Posterior vena cava (tissue), 2 donors: ENCODE results near the gene OOSP3. TPM values are rescaled to one million over a fixed set of nuclear protein-coding genes. Genes with fewer than 3 reads are reported as not detected.
"Not testable (repeated sequence)": the region's sequence is repeated elsewhere in the genome, so short reads cannot be mapped to it uniquely, and the experiment has no call there.

Experiments
- DNase-seq: peaks from one replicate; pipeline ENCODE4 v3.0.0-alpha.2; 2020; ENCODE audit warnings: low spot score
- intact Hi-C, 2 donors: fragments of 100-400 bp; cut with DNase I; formaldehyde crosslinking; loops; one replicate each; pipeline versions ENCODE4 v1.14.1 to v1.14.2; 2022 to 2023
- total RNA-seq, 2 donors: library from RNA; stranded (reverse); fragmentation: NEBNext Ultra II Directional; extraction: Animal tissue kit (Norgen Biotek cat#: 25700); gene quantifications; one replicate each; pipeline ENCODE4 v1.2.1, GENCODE V29; 2021
- donor health status: DM: yes; HTN: yes; CAD: no.
- donor health status: DM: yes; HTN: yes; CAD: no.

Gene OOSP3
- total RNA-seq, 2 donors from 2014 or later: not detected

DNA sequence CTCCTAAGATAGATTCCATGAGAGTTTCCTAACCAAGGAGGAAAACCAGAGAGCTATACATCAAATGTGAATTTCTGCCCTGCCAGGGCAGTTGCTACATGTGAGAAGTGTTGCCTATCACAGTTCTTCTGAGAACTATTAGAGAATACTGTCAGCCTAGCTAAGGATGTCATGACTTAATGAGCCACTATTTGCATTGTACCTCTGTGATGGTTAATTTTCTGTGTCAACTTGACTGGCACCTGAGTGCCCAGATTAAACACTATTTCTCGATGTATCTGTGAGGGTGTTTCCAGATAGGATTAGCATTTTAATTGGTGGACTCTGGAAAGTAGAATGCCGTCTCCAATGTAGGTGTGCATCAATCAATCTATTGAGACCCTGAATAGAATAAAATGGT is 10.6 kb upstream of the OOSP3 start:
- intact Hi-C loops: no loop called here
- no peak for DNase-seq

DNA sequence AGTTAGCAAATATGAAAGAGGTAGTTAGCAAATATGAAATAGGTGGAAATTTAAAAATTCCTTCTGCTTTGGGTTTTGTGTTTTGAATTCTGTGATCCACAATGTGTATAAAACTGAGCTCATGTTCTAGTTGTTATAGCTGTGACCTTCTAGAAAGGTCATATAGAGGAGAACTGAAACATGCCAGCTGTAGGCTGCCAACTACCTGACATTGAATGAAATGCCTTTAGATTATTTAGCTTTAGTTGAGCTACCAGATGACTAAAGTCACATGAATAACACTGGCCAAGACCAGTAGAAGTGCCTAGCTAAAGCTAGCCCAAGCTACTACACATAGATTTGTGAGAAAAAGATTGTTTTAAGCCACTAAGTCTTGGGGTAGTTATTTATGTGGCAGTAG is 6.5 kb upstream of the OOSP3 start:
- DNase-seq: no peak
- intact Hi-C loops: no loop called here

DNA sequence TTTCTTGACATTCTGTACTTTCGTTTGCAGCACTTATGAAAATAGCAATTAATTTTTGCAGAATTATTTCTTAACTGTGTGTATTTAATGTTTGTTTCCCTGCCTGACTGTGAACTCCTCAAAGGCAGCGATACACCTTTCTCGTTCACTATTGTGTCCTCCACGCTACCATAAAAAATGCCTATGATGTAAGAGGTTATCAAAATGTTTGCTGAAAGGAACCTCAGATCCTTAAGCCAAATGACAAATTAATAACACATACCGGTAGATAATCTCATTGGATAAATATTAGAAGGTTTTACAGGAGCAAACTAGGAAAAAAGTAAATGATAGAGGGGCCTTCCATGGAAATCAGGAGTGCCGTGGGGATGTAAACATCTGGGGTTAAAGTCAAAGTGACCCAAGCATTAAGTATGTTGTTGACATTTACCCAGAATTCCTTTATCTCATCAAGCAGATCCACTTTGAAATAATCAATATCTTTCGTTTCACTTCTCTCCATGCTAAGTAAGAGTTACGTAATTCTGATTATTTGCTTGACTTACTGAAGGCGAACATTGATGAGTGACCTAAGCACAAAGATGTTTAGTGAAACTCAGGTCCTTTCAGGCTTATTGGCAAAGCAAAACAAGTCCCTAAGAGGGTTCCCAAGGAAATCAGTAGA is 2.6 kb upstream of the OOSP3 start:
- intact Hi-C loops: no loop called here
- DNase-seq: no peak

DNA sequence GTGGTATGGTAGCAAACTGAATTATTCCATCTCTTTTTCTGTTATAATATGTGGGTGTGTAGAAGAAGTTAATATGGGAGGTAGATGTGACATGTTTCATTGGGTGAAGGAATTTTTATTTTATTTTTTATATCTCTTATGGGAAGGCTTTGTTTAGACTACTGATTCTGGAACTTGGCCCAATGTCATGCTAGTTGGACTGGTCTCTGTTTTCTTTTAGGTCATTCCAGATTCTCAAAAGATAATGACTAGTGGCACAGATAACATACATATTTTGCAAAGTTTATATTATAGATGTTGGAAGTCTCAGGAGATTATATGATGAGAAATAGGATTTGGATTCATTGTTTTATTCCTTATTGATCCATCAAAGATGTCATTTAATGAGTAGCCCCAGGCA is 1.3 kb upstream of the OOSP3 start:
- DNase-seq: no peak
- intact Hi-C loops: no loop called here

DNA sequence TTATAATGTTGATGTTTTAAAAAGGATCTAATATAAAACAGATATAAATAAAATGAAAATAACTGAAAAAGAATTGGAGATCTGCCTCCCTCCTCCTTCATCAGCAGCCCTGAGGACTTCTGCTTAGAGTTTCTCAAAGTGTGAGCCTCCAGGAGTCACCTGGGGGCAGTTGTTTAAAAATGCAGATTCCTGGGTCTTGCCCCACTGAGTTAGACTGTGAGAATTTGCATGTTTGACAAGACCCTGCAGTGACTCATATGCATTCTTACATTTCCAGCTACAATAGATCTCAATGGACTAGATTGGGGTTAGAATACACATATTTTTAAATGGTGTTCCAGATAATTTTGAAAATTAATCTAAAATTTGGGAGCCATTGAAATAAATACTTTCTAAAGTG is 798 bp upstream of the OOSP3 start:
- no peak for DNase-seq
- intact Hi-C loops: no loop called here

DNA sequence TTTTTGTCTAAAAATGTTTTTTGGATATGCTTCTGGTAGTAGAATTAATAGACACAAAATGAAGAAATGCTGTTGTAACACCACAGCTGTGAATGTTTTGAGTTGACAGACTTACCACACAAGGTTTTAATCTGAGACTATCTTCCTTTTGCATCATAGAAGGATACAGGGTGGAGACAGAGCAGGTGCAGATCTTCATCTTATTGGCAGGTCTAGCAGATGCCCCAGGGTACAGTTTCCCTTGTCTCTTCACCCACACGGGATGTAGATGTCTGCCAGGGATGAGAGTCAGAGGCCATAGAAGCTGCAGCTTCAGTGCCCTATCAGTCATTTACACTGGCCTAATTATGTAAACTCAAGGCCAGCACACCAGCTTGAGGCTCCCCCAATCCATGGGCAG is 985 bp downstream of the OOSP3 start:
- no peak for DNase-seq
- intact Hi-C loops: no loop called here

DNA sequence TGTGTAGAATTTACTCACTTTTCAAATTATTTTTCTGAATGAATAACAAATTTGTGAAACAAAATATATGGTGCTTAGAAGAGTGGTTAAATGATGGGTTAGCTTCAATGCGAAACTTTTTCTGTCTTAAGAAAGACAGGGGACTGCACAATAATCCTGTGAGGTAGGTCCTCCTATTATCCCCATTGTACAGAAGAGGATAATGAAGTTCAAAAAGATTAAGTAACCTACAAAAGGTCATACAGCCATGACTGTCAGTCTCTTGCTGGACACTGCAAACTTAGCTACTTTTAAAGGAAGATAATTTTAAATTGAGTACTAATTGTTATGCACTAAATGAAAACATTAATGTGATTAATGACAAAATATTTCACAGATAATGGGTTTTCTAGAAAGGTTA is 5.0 kb downstream of the OOSP3 start:
- no peak for DNase-seq
- intact Hi-C loops: no loop called here

DNA sequence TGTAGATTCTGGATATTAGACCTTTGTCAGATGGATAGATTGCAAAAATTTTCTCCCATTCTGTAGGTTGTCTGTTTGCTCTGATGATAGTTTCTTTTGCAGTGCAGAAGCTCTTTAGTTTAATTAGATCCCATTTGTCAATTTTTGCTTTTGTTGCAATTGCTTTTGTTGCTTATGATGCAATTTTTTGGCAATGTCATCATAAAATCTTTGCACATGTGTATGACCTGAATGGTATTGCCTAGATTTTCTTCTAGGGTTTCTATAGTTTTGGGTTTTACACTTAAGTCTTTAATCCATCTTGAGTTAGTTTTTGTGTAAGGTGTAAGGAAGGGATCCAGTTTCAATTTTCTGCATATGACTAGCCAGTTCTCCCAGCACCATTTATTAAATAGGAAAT is 8.6 kb downstream of the OOSP3 start:
- intact Hi-C loops, DNase-seq: not testable (repeated sequence)

DNA sequence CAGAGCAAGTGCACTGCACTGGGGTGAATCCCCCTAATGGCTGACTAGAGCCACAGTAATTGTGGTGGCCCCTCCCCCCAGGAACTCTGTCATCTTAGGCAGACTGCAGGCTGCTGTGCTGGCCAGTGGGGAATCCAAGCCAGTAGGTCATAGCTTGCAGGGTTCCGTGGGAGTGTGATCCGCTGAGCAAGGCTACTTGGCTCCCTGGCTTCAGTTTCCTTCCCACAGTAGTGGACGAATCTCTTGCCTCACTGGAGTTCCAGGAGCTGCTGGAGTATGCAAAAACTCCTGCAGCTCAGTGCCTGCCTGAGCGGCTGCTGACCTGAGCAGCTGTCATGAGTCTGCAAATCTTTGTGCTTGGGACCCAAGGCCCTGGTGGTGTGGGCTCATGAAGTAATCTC is 13.2 kb downstream of the OOSP3 start:
- intact Hi-C loops: no loop called here
- DNase-seq: no peak

DNA sequence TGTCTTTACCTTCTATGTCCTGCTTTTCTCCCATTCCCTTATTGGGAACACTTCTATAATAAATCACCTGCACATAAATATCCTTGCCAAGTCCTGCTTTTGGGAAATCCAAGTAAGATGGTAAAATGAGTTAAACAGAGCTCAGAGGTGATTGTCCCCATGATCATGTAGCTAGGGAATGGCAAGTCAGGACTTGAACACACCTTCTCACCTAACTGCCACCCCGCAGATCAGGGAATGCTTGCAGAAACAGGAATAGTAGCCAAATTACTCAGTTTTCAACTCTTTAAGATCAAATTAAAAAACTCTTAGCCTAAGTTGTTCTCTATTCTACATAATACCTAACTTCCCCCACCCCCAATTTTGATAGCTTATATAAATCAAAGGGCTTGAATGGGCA is 16.0 kb downstream of the OOSP3 start:
- intact Hi-C loops: no loop called here
- DNase-seq: no peak

DNA sequence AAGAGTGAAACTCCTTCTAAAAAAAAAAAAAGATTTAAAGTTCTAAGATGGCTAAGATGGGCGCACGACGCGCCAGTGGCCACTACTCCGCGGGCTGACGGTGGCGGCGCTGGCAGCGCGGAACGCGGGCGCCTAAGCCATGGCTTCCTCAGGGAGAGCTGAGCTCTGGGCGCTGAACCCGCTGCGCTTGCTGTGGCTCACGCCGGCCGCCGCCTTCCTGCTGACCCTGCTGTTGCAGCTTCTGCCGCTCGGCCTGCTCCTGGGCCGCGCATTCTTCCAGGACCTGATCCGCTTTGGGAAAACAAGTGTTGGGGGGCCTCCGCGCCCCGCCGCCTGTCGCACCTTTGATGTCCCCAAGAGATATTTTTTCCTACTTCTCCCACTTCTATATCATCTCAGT is 19.5 kb downstream of the OOSP3 start:
- no peak for DNase-seq
- intact Hi-C loops: no loop called here

DNA sequence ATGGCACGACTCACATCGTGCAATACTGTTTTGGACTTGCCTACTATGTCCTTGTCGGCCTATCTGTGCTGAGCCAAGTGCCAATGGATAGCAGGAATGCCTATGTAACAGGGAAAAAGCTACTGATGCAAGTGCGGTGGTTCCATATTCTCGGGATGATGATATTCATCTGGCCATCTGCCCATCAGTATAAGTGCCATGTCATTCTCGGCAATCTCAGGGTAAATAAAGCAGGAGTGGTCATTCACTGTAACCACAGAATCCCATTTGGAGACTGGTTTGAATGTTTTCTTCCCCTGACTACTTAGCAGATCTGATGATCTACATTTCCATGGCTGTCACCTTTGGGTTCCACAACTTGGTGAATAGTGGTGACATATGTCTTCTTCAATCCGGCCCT is 20.1 kb downstream of the OOSP3 start:
- intact Hi-C loops: no loop called here

DNA sequence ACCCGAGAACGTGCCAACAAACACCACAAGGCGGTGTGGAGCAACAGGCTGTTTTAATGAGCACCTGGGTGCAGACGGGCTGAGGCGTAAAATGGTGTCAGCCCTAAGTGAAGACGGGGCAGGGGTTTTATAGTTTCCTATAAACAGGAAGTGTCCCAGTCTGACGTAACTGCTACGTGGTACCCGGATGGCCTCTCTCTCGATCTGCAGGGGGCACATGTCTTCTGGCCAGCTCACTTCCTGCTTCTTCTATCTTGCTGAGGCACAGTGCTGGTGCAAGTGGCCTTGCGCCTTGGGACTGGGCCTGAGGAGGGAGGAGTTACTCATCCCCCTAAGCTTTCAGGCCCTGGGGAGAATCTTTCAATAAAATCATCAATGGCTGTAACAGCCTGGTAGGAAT is 20.9 kb downstream of the OOSP3 start:
- intact Hi-C loops: no loop called here
- no peak for DNase-seq

More for the DNA sequence above, 20.1 kb downstream of the OOSP3 start:
- DNase-seq: no peak

DNA sequence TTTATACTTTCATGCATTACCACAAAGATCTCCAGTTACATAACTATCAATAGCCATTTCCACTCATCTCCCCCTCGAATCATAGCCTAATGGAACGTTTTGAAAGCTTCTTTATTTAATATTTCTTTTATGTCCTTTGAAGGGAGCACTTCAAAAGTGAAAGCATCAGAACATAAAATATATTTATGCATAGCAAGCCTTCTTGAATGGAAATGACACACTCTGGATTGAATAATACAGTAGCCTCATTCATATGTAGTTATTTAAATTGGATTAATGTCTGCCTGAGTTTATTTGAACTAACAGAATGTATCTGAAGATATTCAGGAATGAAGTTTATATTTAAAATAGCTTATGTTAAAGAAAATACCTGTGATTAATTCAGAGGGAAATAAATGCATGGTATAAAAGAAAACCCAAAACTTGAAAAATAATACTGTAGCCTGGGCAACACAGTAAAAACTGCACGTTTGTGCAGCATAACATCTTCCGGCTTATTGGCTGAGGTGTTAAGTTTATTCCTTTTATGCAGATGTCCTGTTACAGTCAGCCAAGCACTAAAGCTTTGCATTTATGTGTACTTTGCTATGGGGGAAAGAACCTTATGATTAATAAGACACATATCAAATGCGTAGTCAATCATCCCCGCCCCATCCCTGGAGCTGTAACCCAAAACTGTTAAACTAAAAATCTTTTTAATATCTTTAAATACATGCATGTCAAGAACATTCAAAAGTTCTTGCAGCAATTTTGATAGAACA is 22.0 kb downstream of the OOSP3 start:
- no peak for DNase-seq
- intact Hi-C loops: no loop called here

DNA sequence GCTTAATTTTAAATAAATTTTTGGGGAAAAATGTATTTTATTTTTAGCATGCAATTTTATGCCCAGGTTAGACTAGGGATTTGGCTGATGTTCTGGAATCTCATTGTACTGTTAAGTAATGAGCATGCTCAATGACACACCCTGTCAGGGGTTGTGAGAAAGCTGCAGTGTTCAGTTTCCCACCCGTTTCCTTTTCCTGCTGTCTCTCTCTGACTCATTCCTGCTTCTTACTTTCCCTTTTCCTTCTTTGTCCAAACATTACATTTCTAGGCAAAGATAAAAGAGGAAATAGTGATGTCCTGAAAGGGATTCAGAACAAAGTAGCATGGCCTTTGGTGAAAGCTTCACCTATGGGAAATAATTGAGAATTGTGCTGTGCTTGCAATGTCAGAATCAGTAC is 22.7 kb downstream of the OOSP3 start:
- intact Hi-C loops: no loop called here
- no peak for DNase-seq

DNA sequence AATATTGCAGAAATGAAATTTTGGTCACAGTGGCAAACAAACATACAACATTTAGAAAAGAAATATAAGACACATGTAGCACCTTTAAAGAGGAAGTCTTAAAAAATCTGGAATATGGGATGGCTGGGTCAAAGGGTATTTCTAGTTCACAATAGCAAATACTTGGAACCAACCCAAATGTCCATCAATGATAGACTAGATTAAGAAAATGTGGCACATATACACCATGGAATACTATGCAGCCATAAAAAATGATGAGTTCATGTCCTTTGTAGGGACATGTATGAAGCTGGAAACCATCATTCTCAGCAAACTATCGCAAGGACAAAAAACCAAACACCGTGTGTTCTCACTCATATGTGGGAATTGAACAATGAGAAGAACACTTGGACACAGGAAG is 25.0 kb downstream of the OOSP3 start:
- DNase-seq, intact Hi-C loops: not testable (repeated sequence)

DNA sequence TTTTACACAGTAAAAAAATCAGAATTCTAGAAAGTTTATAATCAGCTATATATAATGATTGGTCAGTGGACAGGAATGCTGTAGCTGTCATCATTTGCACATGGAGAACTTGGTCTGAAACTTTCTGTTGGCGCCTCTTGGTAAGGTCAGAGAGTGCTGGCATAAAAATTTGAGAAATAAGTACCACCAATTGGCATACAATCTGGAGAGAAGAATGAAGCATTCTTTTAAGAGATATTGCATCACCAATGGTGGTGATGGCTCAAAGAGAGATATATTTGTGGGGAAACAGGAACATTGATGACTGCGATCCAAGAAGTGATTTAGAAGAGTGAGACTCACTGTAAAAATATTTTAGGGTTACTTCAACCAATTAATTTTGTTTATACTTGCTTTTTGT is 39.9 kb downstream of the OOSP3 start:
- no peak for DNase-seq
- intact Hi-C loops: no loop called here

DNA sequence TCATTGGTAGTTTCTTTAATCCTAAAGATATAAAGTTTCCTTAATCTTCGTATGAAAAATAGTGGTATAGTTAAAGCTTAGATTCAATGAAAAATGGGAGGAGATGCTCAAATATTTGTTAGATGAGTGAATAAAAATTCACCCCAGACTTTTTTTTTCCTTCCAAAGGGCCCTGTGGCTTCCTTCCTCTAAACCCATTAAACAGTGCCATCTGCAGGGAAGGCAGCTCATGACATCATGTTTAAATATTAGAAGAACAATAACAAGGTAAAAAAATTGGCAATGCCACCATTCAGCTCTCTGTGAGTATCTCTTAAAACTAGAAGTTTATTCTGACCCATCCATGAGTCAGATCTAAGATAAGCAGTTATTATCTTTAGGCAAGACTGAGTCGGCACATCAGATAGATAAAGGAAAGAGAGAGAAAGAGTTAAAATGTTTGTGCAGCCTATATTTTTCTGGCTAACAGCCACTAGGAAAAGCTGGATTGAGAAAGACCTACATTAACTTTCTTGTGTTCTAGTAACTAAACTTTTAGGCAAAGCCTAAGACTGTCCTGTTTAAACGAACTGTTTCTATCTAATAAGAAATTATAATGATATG is 40.5 kb downstream of the OOSP3 start:
- no peak for DNase-seq
- intact Hi-C loops: no loop called here

DNA sequence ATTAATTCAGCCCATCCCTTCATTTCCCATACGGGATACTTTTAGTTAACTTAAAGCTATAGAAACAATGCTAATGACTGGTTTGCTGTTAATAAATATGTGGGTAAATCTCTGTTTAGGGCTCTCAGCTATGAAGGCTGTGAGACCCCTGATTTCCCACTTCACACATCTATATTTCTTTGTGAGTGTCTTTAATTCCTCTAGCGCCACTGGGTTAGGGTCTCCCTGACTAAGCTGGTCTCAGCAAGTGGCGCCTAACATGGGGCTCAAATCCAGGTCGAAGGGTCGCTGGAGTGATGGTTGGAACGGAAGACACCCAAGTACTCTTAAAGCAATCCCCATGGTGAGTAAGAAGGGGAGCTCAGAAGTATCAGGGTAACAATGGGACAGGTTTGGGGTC is 45.2 kb downstream of the OOSP3 start:
- intact Hi-C loops: no loop called here
- DNase-seq: no peak

DNA sequence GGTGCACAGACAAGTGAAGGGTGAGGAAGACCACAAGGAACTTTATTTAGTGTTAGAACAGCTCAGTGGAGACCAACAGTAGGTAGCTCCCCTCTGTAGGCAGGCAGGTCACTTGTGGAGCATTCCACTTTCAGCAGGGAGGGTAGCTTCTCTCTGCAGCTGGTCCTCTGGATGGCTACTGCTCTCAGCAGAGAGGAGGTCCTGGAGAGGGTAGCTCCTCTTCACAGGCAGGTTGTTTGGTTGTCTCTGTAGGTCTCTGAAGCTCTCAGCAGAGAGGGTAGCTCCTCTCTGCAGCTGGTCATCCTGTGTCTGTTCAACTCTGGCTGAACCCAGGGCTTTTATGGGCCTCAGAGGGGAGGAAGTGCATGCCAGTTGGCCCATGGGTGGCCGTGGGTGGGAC is 53.1 kb downstream of the OOSP3 start:
- intact Hi-C loops: no loop called here
- no peak for DNase-seq

DNA sequence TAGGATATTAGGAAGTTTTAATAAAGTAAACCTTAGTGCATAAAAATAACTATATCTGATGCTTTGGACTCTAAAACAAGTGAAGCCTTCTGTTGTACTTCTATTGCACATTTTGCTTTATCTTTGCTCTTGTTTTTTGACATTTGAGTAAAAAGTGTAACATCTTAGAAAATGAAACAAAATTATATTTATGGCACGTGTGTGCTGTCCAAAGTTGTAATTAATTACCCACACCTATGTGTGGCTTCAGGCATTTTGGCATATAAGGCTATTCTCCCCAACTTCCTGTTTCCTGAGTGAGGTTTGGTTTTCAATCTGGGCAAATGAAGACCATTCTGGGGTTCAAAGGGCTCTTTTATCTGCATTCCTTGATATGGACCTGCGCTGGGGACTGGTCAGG is 59.5 kb downstream of the OOSP3 start, which contains the start of gene OOSP1:
TSS of gene OOSP1 (plus strand) at position 301 of the 400 bp plus-strand sequence. CDS start at position 324, 23 bp downstream.
- intact Hi-C loops: no loop called here
- no peak for DNase-seq
